ENCODE measurements around the gene ELOVL1.
"Not testable (repeated sequence)": the region's sequence is repeated elsewhere in the genome, so short reads cannot be mapped to it uniquely, and the experiment has no call there.

The ELOVL1 gene

GRCh38 chr1:43382027-43382779 is 14.4 kb upstream of the ELOVL1 start:
- no peak for DNase-seq (ENCODE audit: low read depth in 2 of 2, low spot score in 1 of 2)

- DNase-seq (ENCODE audit: low read depth in 2 of 2, low spot score in 1 of 2): no peak
These were observed 13.8 kb upstream of the ELOVL1 start for GRCh38 chr1:43381612-43382011.

DNA sequence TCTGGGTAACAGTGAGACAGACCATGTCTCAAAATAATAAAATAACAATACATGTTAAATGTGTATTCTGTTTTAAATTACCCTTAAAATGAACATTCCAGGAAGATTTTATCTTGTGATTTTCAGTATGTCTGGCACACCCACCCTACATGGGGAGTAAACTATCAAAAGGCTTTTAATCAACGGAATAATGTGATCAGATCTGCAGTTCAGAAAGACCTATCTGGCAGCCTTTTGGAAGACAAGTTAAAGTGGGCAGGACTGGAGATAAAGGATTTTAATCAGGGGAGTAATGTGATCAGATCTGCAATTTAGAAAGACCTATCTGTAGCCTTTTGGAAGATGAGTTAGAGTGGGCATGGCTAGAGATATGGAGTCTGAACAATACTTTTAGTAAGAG is 11.7 kb upstream of the ELOVL1 start:
- no peak for DNase-seq (ENCODE audit: low read depth in 2 of 2, low spot score in 1 of 2)

DNA sequence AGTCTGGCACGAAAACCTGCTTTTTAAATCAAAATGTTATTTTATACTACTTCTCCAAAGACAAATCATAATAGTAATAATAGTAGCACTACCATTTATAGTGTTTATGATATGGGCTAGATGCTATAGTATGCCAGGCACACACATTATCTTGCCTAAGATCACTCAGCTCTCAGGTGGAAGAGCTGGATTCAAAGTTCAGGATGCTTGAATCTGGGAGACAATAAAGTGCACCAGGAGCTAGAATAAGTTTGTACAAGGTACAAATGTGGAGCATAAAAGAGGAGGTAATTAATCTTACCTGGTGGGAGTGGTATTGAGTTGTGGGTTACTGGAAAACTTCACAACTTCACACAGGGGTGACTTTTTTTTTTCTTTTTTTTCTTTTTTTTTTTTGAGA is 10.0 kb upstream of the ELOVL1 start:
- DNase-seq (ENCODE audit: low read depth in 2 of 2, low spot score in 1 of 2): no peak

- DNase-seq (ENCODE audit: low read depth in 2 of 2, low spot score in 1 of 2): no peak
These were observed 9.0 kb upstream of the ELOVL1 start for GRCh38 chr1:43376723-43377235.

- DNase-seq (ENCODE audit: low read depth in 2 of 2, low spot score in 1 of 2): no peak
These were observed 5.5 kb upstream of the ELOVL1 start for GRCh38 chr1:43373066-43373940.

GRCh38 chr1:43372172-43372571 is 4.4 kb upstream of the ELOVL1 start:
- DNase-seq (ENCODE audit: low read depth in 2 of 2, low spot score in 1 of 2): no peak

DNA sequence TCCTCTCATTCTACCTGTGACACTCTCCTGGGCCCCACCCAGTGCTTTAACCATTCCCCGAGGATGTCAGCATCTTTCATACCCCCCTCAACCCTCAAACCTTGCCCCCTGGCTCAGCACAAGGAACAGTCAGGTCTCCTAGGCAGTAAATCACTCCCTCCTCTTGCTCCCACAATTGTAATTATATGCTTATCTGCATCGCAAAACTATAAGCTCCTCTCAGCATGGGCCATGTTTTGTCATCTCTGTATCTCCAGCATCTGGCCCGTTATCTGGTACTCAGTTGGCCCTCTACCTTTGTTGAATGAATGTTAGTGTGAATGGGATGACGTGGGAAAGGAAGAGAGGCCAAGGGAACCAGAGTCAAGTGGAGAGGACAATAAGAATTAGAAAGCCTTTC is 2.8 kb upstream of the ELOVL1 start:
- no peak for DNase-seq (ENCODE audit: low read depth in 2 of 2, low spot score in 1 of 2)

- not testable (repeated sequence) for DNase-seq (ENCODE audit: low read depth in 2 of 2, low spot score in 1 of 2)
These were observed 2.0 kb upstream of the ELOVL1 start for GRCh38 chr1:43369779-43370178.

- DNase-seq (ENCODE audit: low read depth in 2 of 2, low spot score in 1 of 2): no peak
These were observed 822 bp upstream of the ELOVL1 start for GRCh38 chr1:43368646-43369020.

- DNase-seq (ENCODE audit: low read depth in 2 of 2, low spot score in 1 of 2): peak; percentile 11 to 22
These were observed 546 bp downstream of the ELOVL1 start for GRCh38 chr1:43367026-43367903.

DNA sequence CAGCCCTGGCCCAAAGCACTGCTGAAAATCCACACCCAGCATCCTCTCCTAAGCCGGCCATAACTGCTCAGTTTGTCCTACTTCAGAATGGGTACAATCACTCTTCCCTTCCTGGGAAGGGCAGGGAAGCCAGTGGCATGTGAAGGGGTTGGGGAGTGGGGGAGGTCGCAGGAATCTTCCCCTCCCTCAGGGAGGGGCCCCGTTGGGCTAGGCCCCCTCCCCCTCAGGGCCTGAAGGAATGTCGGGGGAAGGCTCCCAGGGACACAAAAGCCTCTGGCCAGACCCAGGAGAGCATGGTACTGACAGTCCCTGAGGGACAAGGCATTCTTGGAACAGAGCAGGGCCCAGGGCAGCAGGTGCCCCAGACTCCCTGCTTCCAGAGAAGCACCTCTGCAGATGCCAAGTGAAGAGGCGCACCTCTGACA is 1.2 kb downstream of the ELOVL1 start:
- no peak for DNase-seq (ENCODE audit: low read depth in 2 of 2, low spot score in 1 of 2)

DNA sequence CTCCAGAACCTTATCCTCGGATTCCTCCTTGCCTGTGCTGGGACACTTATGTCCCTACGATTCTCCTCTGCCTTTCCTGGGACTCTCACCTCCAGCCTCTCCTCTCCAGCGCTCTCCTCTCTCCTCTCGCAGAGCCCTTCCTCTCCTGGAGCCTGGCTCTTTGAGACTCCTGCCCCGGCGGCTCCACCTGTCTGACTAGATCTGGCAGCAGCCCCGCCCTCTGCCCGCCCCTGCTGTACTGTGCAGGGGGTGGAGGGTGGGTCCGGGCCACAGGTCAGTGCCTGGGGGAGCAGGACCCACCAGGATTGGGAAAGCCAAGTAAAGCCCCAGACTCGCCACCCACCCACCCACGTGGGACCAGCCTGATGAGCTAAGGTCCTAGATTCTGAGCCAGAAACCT is 1.6 kb downstream of the ELOVL1 start:
- DNase-seq (ENCODE audit: low read depth in 2 of 2, low spot score in 1 of 2): no peak

- no peak for DNase-seq (ENCODE audit: low read depth in 2 of 2, low spot score in 1 of 2)
These were observed 2.1 kb downstream of the ELOVL1 start for GRCh38 chr1:43365678-43366077.

- no peak for DNase-seq (ENCODE audit: low read depth in 2 of 2, low spot score in 1 of 2)
These were observed 3.8 kb downstream of the ELOVL1 start for GRCh38 chr1:43363935-43364525.

- DNase-seq (ENCODE audit: low read depth in 2 of 2, low spot score in 1 of 2): no peak
These were observed 4.4 kb downstream of the ELOVL1 start for GRCh38 chr1:43363283-43363934.

DNA sequence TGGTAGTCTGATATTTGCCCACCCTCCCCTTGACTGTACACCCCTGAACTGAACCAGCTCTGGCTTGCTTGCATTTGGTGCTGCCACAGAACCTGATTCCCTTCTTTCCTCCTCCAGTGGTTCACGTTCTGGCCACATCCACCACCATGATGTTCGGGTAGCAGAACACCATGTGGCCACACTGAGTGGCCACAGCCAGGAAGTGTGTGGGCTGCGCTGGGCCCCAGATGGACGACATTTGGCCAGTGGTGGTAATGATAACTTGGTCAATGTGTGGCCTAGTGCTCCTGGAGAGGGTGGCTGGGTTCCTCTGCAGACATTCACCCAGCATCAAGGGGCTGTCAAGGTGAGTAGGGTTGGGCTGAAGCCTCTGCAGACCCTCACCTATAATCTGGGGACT is 7.2 kb downstream of the ELOVL1 start:
- DNase-seq (ENCODE audit: low read depth in 2 of 2, low spot score in 1 of 2): no peak

GRCh38 chr1:43359696-43360095 is 8.1 kb downstream of the ELOVL1 start:
- no peak for DNase-seq (ENCODE audit: low read depth in 2 of 2, low spot score in 1 of 2)

GRCh38 chr1:43358746-43359693 is 8.8 kb downstream of the ELOVL1 start, which contains the start of gene CDC20:
CDC20 (plus strand) TSS chr1:43358981; CDS start chr1:43359216, 235 bp downstream.
- peak; percentile 91 to 97 for DNase-seq (ENCODE audit: low read depth in 2 of 2, low spot score in 1 of 2)

Measured in stimulated activated CD8-positive, alpha-beta memory T cell treated with anti-CD3 and anti-CD28 coated beads, Interleukin-4, amount 100 ng/mL, for 4 hours (primary cell).